GM23248 (cell line): ENCODE data around the gene CST8. TPM values are rescaled to one million over a fixed set of nuclear protein-coding genes. Genes with fewer than 3 reads are reported as not detected.

Experiments
- DNase-seq: peaks from one replicate; pipeline ENCODE4 v3.0.0-alpha.2; 2015
- H2AFZ ChIP-seq: fragments of 200-600 bp; sonication (generic); 2 replicates; pipeline ENCODE4 v1.6.1; 2016; ENCODE audit warnings: antibody characterized with exemption
- H3F3A ChIP-seq: fragments of 200-600 bp; sonication (generic); 2 replicates; pipeline ENCODE4 v1.6.1; 2016; ENCODE audit warnings: mild to moderate bottlenecking, antibody characterized with exemption, mixed run types; ENCODE audit not compliant: insufficient read depth
- H3K27ac ChIP-seq: fragments of 200-600 bp; sonication (generic); 2 replicates; pipeline ENCODE4 v1.5.1; 2016; ENCODE audit warnings: mild to moderate bottlenecking
- H3K27me3 ChIP-seq: fragments of 200-600 bp; sonication (generic); replicated peaks from 2 replicates; pipeline ENCODE4 v1.6.1; 2016; ENCODE audit warnings: mild to moderate bottlenecking; ENCODE audit not compliant: insufficient read depth
- H3K36me3 ChIP-seq: fragments of 200-600 bp; sonication (generic); 2 replicates; pipeline ENCODE4 v1.6.1; 2016; ENCODE audit warnings: low read depth, mild to moderate bottlenecking
- H3K4me1 ChIP-seq: fragments of 200-600 bp; sonication (generic); 2 replicates; pipeline ENCODE4 v1.6.1; 2016; ENCODE audit warnings: mild to moderate bottlenecking; ENCODE audit not compliant: insufficient read depth
- H3K4me2 ChIP-seq: fragments of 200-600 bp; sonication (generic); one replicate; pipeline ENCODE4 v1.6.1; 2016; ENCODE audit warnings: mild to moderate bottlenecking; ENCODE audit not compliant: unreplicated experiment
- H3K4me3 ChIP-seq: fragments of 200-600 bp; sonication (generic); 2 replicates; pipeline ENCODE4 v1.5.1; 2016; ENCODE audit warnings: mild to moderate bottlenecking
- H3K79me2 ChIP-seq: fragments of 200-600 bp; sonication (generic); 2 replicates; pipeline ENCODE4 v1.6.1; 2016; ENCODE audit warnings: mild to moderate bottlenecking; ENCODE audit not compliant: insufficient read depth
- H3K9ac ChIP-seq: fragments of 200-600 bp; sonication (generic); 2 replicates; pipeline ENCODE4 v1.6.1; 2016; ENCODE audit warnings: mild to moderate bottlenecking
- H3K9me2 ChIP-seq: fragments of 200-600 bp; sonication (generic); 2 replicates; pipeline ENCODE4 v1.6.1; 2016; ENCODE audit warnings: mixed run types, mild to moderate bottlenecking, moderate library complexity; ENCODE audit not compliant: insufficient read depth
- H3K9me3 ChIP-seq: fragments of 200-600 bp; sonication (generic); one replicate; pipeline ENCODE4 v1.6.1; 2017; ENCODE audit warnings: low read depth
- H4K20me1 ChIP-seq: fragments of 200-600 bp; sonication (generic); 2 replicates; pipeline ENCODE4 v1.6.0; 2016; ENCODE audit not compliant: insufficient read depth
- EZH2 ChIP-seq: fragments of 200-600 bp; sonication (generic); IDR thresholded peaks from 2 replicates; pipeline ENCODE4 v1.6.1; 2018; ENCODE audit warnings: antibody characterized with exemption, mild to moderate bottlenecking; ENCODE audit not compliant: insufficient read depth, poor library complexity, severe bottlenecking
- EZH2phosphoT487 ChIP-seq: fragments of 200-600 bp; sonication (generic); IDR thresholded peaks from 2 replicates; pipeline ENCODE4 v1.6.1; 2018; ENCODE audit warnings: antibody characterized with exemption, moderate library complexity, mild to moderate bottlenecking, low read depth; ENCODE audit not compliant: insufficient read depth
- WGBS, 2 experiments: methylation state at CpG; one replicate each; pipeline ENCODE4 v1.1.6; 2015 to 2017; ENCODE audit warnings: low lambda C conversion rate in 2 of 2, low coverage in 1 of 2; ENCODE audit errors: missing lambda C conversion rate in 2 of 2; 5-methylcytosine and 5-hydroxymethylcytosine counted together
- in situ Hi-C: fragments of 300-500 bp; cut with MboI; formaldehyde crosslinking; loops from 2 replicates; pipeline ENCODE4 v1.15.0; 2020
- polyA plus RNA-seq: library from polyadenylated mRNA; unstranded; fragments of >200 nt; fragmentation: Nextera tagmentation; extraction: Ambion mirVana; gene quantifications from 2 replicates; pipeline ENCODE4 v1.2.1, GENCODE V29; 2016
- total RNA-seq: library from RNA; depleted of rRNA; stranded (reverse); fragments of >200 nt; shearing (Covaris generic); gene quantifications from 2 replicates; pipeline ENCODE4 v1.2.3, GENCODE V29; 2014

The CST8 gene
- total and polyA plus RNA-seq, 2 experiments from 2014 or later: not detected

DNA sequence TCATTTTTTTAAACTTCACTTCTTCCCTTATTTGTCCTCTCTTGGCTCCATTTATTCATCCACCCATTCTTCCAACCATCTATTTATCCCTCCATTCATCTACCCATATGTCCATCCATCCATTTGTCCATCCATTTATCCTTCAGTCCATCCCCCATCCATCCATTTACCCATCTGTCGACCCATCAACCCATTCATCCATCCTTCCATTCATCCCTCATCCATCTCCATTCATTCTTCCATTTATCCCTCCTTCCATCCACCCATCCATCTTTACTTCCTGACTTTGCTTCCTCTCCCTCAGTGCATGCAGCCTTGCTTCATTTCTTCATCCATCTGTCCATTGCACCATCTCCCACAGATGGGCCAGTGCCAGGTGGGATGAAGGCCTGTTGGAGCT is 40.0 kb upstream of the CST8 start:
- H3K27me3 ChIP-seq: no peaks in the 10 kb centered on the region; the same call in 1 of the 2 replicates
- in situ Hi-C loops: no loop called here
- TF ChIP-seq EZH2 (no peak), EZH2phosphoT487 (no peak)
- H3K4me2 ChIP-seq: no peak overlapping the region
- no peaks in the 10 kb centered on the region for H3K9me3 ChIP-seq
- 46 to 47% methylated on average over 1 of the region's 1 CpG for WGBS, 2 experiments
- H3K27ac ChIP-seq: no peak overlapping the region
- H3K4me1 ChIP-seq: peaks cover 5% of the 10 kb centered on the region; the same call in 1 of the 2 replicates
- H2AFZ ChIP-seq: no peak overlapping the region
- no peaks in the 10 kb centered on the region for H3K36me3 ChIP-seq
- H3F3A ChIP-seq: 0 out of 2 replicates have a peak, but pooled peaks cover 5% of the 10 kb centered on the region
- no peak for DNase-seq
- no peaks in the 10 kb centered on the region for H3K79me2 ChIP-seq
- H3K4me3 ChIP-seq: no peak overlapping the region
- no peaks in the 10 kb centered on the region for H3K9me2 ChIP-seq
- H4K20me1 ChIP-seq: no peaks in the 10 kb centered on the region
- H3K9ac ChIP-seq: no peak overlapping the region

DNA sequence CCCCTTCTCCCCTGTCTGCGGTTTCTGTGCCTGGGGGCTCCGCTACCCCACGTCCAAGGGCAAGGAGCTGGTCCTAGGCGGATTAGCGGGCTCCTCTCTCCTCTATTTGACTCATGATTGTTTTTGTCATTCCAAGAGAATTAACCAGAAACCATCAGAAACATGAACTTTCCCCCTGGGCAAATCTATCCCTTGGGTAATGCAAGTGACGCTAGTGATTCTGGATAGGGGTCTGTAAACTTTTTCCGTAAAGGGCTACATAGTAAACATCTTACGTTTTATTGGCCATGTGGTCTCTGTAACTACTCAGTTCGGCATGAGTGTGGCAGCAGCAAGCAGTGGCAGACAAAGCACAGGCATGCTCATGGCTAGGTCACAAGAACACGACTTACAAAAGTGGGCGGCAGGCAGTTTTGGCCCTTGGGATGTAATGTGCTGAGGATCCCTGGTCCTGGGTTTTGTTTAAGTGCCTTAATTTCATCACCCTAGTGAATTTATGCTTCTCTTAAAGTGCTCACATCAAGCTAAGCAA is 38.9 kb upstream of the CST8 start:
- H3K4me3 ChIP-seq: no peak overlapping the region
- no peaks in the 10 kb centered on the region for H3K9me3 ChIP-seq
- H3K27me3 ChIP-seq: no peaks in the 10 kb centered on the region; the same call in 1 of the 2 replicates
- no peak overlapping the region for H3K27ac ChIP-seq
- H3F3A ChIP-seq: no peaks in the 10 kb centered on the region
- H3K9ac ChIP-seq: no peak overlapping the region
- no peaks in the 10 kb centered on the region for H3K4me1 ChIP-seq
- in situ Hi-C loops: no loop called here
- H3K79me2 ChIP-seq: no peaks in the 10 kb centered on the region
- no peaks in the 10 kb centered on the region for H3K36me3 ChIP-seq
- TF ChIP-seq EZH2 (no peak), EZH2phosphoT487 (no peak)
- DNase-seq: no peak
- no peak overlapping the region for H2AFZ ChIP-seq
- no peaks in the 10 kb centered on the region for H4K20me1 ChIP-seq
- 30 to 31% methylated on average over 11 of the region's 11 CpGs for WGBS, 2 experiments
- H3K9me2 ChIP-seq: no peaks in the 10 kb centered on the region
- no peak overlapping the region for H3K4me2 ChIP-seq

GRCh38 chr20:23452776-23453175 is 38.1 kb upstream of the CST8 start, which contains the start of gene CST11:
TSS of gene CST11 (minus strand) at chr20:23452876. CDS start at chr20:23452811, 65 bp downstream.
- Histone ChIP-seq H3K4me3 (no peak within 1 kb of the TSS), H3K9ac (no peak within 1 kb of the TSS), H3K4me2 (no peak within 1 kb of the TSS), H3K27ac (no peak within 1 kb of the TSS), H3K36me3 (no peaks in the 10 kb centered on the region), H3F3A (no peaks in the 10 kb centered on the region), H3K9me2 (no peaks in the 10 kb centered on the region), H3K27me3 (no peaks in the 10 kb centered on the region; the same call in none of the 2 replicates), H3K79me2 (no peaks in the 10 kb centered on the region), H3K9me3 (no peaks in the 10 kb centered on the region), H3K4me1 (no peaks in the 10 kb centered on the region), H2AFZ (no peak within 1 kb of the TSS), H4K20me1 (no peaks in the 10 kb centered on the region)
- in situ Hi-C loops: no loop called here
- TF ChIP-seq EZH2phosphoT487: no peak
- no peak for TF ChIP-seq EZH2
- WGBS, 2 experiments: 29 to 34% methylated on average over 4 of the region's 4 CpGs
- DNase-seq: no peak

DNA sequence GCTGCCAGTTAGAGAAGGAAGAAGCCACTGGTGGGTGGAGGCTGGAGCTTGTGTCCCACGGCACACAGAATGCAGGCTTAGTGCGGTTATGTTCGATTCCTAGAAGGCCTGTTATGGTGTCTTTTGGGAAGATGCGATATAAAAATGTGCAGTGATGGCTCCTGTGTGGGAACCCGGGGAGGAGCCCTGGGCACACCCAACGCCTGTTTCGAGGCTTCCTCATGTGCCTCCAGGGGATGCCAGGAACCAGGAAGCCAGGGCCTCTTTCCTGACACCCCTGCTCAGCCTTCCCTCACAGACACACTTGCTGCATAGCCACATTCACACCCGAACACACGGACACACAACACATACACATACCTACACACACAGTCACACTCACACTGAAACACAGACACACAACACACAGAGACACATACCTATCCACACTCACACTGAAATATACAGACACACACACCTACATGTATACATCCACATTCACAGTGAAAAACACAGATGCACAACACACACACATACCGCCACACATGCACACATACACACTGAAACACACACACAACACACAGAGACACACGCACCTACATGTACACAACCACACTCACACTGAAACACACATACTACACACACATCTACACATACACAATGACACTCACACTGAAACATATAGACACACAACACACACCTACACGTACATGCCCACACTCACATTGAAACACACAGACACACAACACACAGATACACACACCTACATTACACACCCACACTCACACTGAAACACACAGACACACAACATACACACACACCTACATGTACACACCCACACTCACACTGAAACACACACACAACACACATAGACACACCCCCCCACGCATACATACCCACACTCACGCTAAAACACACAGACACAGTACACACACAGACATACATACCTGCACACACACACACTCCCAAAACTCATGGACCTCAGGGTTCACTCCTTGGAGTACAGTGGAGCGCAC is 37.1 kb upstream of the CST8 start:
- no peaks in the 10 kb centered on the region; the same call in none of the 2 replicates for H3K27me3 ChIP-seq
- no peak for TF ChIP-seq EZH2
- TF ChIP-seq EZH2phosphoT487: no peak
- in situ Hi-C loops: no loop called here
- no peaks in the 10 kb centered on the region for H3F3A ChIP-seq
- no peaks in the 10 kb centered on the region for H3K9me3 ChIP-seq
- no peaks in the 10 kb centered on the region for H3K9me2 ChIP-seq
- DNase-seq: no peak
- no peaks in the 10 kb centered on the region for H3K79me2 ChIP-seq
- no peak overlapping the region for H3K27ac ChIP-seq
- no peak overlapping the region for H3K4me3 ChIP-seq
- H2AFZ ChIP-seq: no peak overlapping the region
- H3K36me3 ChIP-seq: no peaks in the 10 kb centered on the region
- no peak overlapping the region for H3K4me2 ChIP-seq
- WGBS, 2 experiments: 66 to 71% methylated on average over 14 to 15 of the region's 15 CpGs
- H4K20me1 ChIP-seq: no peaks in the 10 kb centered on the region
- H3K9ac ChIP-seq: no peak overlapping the region
- no peaks in the 10 kb centered on the region for H3K4me1 ChIP-seq
